ENCODE measurements around the gene PSMF1. TPM values are rescaled to one million over a fixed set of nuclear protein-coding genes. Genes with fewer than 3 reads are reported as not detected.

The PSMF1 gene
- total and polyA plus RNA-seq, 4 donors, result 37.5 to 161 (median 68.2) TPM

- H3K27ac ChIP-seq (ENCODE audit: low read depth in 1 of 2, low read length in 1 of 2), result peak within 1 kb of the TSS in 1 of 2 donors; percentile 55
Measured at GRCh38 chr20:1202762-1203504, 84.5 kb downstream of the PSMF1 start, which contains the start of gene C20orf202. Gene C20orf202, plus strand, starts transcription at chr20:1203454. Its CDS starts 132 bp downstream, at chr20:1203586.

GRCh38 chr20:1203630-1204029 is 85.2 kb downstream of the PSMF1 start:
- DNase-seq (no peak), ATAC-seq (ENCODE audit: insufficient read depth, low FRiP score) (no peak)
- Histone ChIP-seq H3K36me3 (ENCODE audit: control insufficient read depth in 4 of 4, insufficient read depth in 4 of 4, low read length in 4 of 4) (no peaks in the 10 kb centered on the region), H3K27me3 (ENCODE audit: control insufficient read depth in 3 of 3, insufficient read depth in 3 of 3, low read length in 2 of 3) (no peaks in the 10 kb centered on the region), H3K27ac (ENCODE audit: low read depth in 1 of 2, low read length in 1 of 2) (peak overlapping the region in 1 of 2 donors; percentile 52), H3K9ac (ENCODE audit: insufficient read depth in 1 of 2, low read length in 2 of 2) (no peak overlapping the region), H3K4me3 (peak overlapping the region; percentile 13), H3K9me3 (ENCODE audit: control insufficient read depth in 4 of 4, insufficient read depth in 3 of 4, low read length in 3 of 4) (no peaks in the 10 kb centered on the region), H3K4me1 (ENCODE audit: control insufficient read depth in 5 of 5, insufficient read depth in 5 of 5, low read length in 5 of 5) (peaks cover 0 to 53% (median 16%) of the 10 kb centered on the region in 5 donors)
- TF ChIP-seq CTCF (IDR thresholded peaks at IDR 0.05; ENCODE audit: control extremely low read depth, extremely low read depth), result no peak
- WGBS, 2 donors, result 69 to 76% methylated on average over 5 of the region's 5 CpGs

More at GRCh38 chr20:1202762-1203504, 84.5 kb downstream of the PSMF1 start, which contains the start of gene C20orf202:
- no peaks in the 10 kb centered on the region for H3K9me3 ChIP-seq (ENCODE audit: control insufficient read depth in 4 of 4, insufficient read depth in 3 of 4, low read length in 3 of 4)
- H3K4me3 ChIP-seq, result peak within 1 kb of the TSS; percentile 13
- ATAC-seq (ENCODE audit: insufficient read depth, low FRiP score) (no peak), DNase-seq (no peak)
- TF ChIP-seq CTCF (IDR thresholded peaks at IDR 0.05; ENCODE audit: control extremely low read depth, extremely low read depth), result no peak
- H3K9ac ChIP-seq (ENCODE audit: insufficient read depth in 1 of 2, low read length in 2 of 2), result no peak within 1 kb of the TSS
- 68 to 81% methylated on average over 5 of the region's 5 CpGs for WGBS, 2 donors
- H3K4me1 ChIP-seq (ENCODE audit: control insufficient read depth in 5 of 5, insufficient read depth in 5 of 5, low read length in 5 of 5), result peaks cover 0 to 60% (median 16%) of the 10 kb centered on the region in 5 donors
- H3K27me3 ChIP-seq (ENCODE audit: control insufficient read depth in 3 of 3, insufficient read depth in 3 of 3, low read length in 2 of 3), result no peaks in the 10 kb centered on the region
- no peaks in the 10 kb centered on the region for H3K36me3 ChIP-seq (ENCODE audit: control insufficient read depth in 4 of 4, insufficient read depth in 4 of 4, low read length in 4 of 4)

- Histone ChIP-seq H3K9me3 (ENCODE audit: control insufficient read depth in 4 of 4, insufficient read depth in 3 of 4, low read length in 3 of 4) (no peaks in the 10 kb centered on the region), H3K4me1 (ENCODE audit: control insufficient read depth in 5 of 5, insufficient read depth in 5 of 5, low read length in 5 of 5) (peaks cover 0 to 48% (median 16%) of the 10 kb centered on the region in 5 donors), H3K27me3 (ENCODE audit: control insufficient read depth in 3 of 3, insufficient read depth in 3 of 3, low read length in 2 of 3) (no peaks in the 10 kb centered on the region), H3K36me3 (ENCODE audit: control insufficient read depth in 4 of 4, insufficient read depth in 4 of 4, low read length in 4 of 4) (no peaks in the 10 kb centered on the region), H3K27ac (ENCODE audit: low read depth in 1 of 2, low read length in 1 of 2) (peak overlapping the region in 1 of 2 donors; percentile 55), H3K9ac (ENCODE audit: insufficient read depth in 1 of 2, low read length in 2 of 2) (no peak overlapping the region), H3K4me3 (no peak overlapping the region)
- DNase-seq (no peak), ATAC-seq (ENCODE audit: insufficient read depth, low FRiP score) (peak; percentile 56)
- WGBS, 2 donors, result 16 to 51% methylated on average over 5 of the region's 5 CpGs
- no peak for TF ChIP-seq CTCF (IDR thresholded peaks at IDR 0.05; ENCODE audit: control extremely low read depth, extremely low read depth)
Measured at GRCh38 chr20:1204113-1204512, 85.7 kb downstream of the PSMF1 start.
